C4-2B (cell line): Measurements from ENCODE around the gene APOL2.
"Not testable (repeated sequence)": the region's sequence is repeated elsewhere in the genome, so short reads cannot be mapped to it uniquely, and the experiment has no call there.

Experiments used
- H3K27ac ChIP-seq: fragments of 450-650 bp; 2 replicates; pipeline ENCODE4 v1.5.1; 2017
- CTCF ChIP-seq: fragments of 450-650 bp; conservative IDR thresholded peaks from 2 replicates; pipeline ENCODE4 v1.5.1; 2017; ENCODE audit warnings: mild to moderate bottlenecking
- ZFX ChIP-seq: fragments of 450-650 bp; IDR thresholded peaks from 2 replicates; pipeline ENCODE4 v1.6.1; 2017

APOL2 gene

GRCh38 chr22:36267896-36268485 is 28.7 kb upstream of the APOL2 start:
- TF ChIP-seq ZFX: no peak
- no peak overlapping the region for H3K27ac ChIP-seq

- no peak overlapping the region for H3K27ac ChIP-seq
- no peak for TF ChIP-seq ZFX
- no peak for TF ChIP-seq CTCF
These were observed 27.7 kb upstream of the APOL2 start for GRCh38 chr22:36267058-36267457.

- H3K27ac ChIP-seq: not testable (repeated sequence)
These were observed 24.7 kb upstream of the APOL2 start for GRCh38 chr22:36263886-36264664.

- not testable (repeated sequence) for H3K27ac ChIP-seq
These were observed 23.9 kb upstream of the APOL2 start for GRCh38 chr22:36263216-36263673.

- H3K27ac ChIP-seq: not testable (repeated sequence)
These were observed 23.0 kb upstream of the APOL2 start for GRCh38 chr22:36262307-36262706.

GRCh38 chr22:36261675-36262074 is 22.3 kb upstream of the APOL2 start:
- not testable (repeated sequence) for H3K27ac ChIP-seq

- H3K27ac ChIP-seq: no peak overlapping the region
- TF ChIP-seq ZFX (no peak), CTCF (no peak)
These were observed 20.4 kb upstream of the APOL2 start for GRCh38 chr22:36259615-36260300.

- H3K27ac ChIP-seq: no peak overlapping the region
- TF ChIP-seq ZFX (no peak), CTCF (no peak)
These were observed 19.6 kb upstream of the APOL2 start for GRCh38 chr22:36258701-36259614.

- no peak overlapping the region for H3K27ac ChIP-seq
- TF ChIP-seq ZFX (no peak), CTCF (no peak)
These were observed 18.8 kb upstream of the APOL2 start for GRCh38 chr22:36257948-36258670.
